NCI-H460 (cell line): ENCODE results near the gene SIGLEC15. TPM values are rescaled to one million over a fixed set of nuclear protein-coding genes. Genes with fewer than 3 reads are reported as not detected.
"Not testable (repeated sequence)": the region's sequence is repeated elsewhere in the genome, so short reads cannot be mapped to it uniquely, and the experiment has no call there.

Source experiments
- DNase-seq: peaks from one replicate; pipeline ENCODE4 v3.0.0-alpha.2; 2016; ENCODE audit warnings: low read depth; ENCODE audit errors: extremely low read depth
- polyA plus RNA-seq: library from polyadenylated mRNA; depleted of rRNA; stranded (reverse); fragments of >200 nt; gene quantifications from 2 replicates; pipeline ENCODE4 v1.2.3, GENCODE V29; 2014; cell fraction: nucleus; rRNA removed
- total RNA-seq: library from RNA; depleted of rRNA; stranded (reverse); fragments of >200 nt; shearing (Covaris generic); gene quantifications from 2 replicates; pipeline ENCODE4 v1.2.3, GENCODE V29; 2014; rRNA removed

Gene SIGLEC15, protein sequence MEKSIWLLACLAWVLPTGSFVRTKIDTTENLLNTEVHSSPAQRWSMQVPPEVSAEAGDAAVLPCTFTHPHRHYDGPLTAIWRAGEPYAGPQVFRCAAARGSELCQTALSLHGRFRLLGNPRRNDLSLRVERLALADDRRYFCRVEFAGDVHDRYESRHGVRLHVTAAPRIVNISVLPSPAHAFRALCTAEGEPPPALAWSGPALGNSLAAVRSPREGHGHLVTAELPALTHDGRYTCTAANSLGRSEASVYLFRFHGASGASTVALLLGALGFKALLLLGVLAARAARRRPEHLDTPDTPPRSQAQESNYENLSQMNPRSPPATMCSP
- not detected in 2 replicates for total RNA-seq
- not detected in 2 replicates for polyA plus RNA-seq

DNA sequence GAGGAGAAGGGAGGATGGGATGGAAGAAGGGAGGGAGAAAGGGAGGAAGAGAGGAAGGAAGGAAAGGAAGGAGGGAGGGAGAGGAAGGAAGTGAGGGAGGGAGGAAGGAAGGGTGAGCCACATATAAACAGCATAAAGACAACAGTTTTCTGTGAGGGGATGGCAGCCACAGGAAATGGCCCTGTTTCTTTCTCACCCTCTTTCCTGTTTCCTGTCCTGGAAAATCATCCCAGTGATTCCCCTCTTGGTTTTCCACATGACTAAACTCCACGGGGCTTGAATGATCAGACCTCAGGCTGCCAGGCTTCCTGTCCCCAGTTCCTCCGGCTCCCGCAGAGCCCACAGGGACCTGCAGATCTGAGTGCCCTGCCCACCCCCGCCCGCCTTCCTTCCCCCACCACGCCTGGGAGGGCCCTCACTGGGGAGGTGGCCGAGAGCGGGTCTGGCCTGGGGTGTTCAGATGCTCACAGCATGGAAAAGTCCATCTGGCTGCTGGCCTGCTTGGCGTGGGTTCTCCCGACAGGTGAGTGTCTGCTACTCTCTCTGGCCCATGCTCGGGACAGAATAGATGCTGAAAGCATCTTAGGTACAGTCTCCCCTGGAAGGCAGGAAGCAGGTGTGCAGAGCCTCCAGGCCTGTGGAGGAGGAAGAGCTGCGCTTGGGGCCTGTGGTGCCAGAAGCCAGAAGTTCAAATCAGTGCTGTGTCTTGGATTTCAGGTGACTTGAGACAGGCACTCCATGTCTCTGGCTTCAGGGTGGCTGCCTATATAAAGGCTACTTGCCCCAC lies at the start of gene SIGLEC15:
Gene SIGLEC15 (plus strand): TSS at position 418 of the 787 bp plus-strand sequence. CDS start 54 bp downstream, at position 472.
- no peak for DNase-seq

DNA sequence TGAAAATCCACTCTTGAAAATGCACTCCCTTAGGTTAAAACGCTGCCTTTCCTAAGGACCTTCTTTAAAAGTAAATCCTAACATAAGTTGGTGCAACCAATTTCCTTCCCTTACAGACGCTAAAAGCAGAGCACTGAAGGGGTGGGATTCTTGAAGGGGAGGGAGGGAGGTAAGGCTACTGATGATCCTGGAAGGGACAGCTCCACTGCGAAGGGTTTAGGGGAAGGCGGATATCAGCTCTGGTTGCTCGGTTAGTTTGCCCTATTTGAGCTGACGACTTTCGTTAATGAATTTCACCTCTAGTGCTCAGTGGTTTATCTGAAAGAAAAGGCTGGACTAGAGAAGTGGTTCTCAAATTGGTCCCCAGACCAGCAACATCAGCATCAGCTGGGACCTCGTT lies 49.7 kb upstream of the SIGLEC15 start:
- no peak for DNase-seq

DNA sequence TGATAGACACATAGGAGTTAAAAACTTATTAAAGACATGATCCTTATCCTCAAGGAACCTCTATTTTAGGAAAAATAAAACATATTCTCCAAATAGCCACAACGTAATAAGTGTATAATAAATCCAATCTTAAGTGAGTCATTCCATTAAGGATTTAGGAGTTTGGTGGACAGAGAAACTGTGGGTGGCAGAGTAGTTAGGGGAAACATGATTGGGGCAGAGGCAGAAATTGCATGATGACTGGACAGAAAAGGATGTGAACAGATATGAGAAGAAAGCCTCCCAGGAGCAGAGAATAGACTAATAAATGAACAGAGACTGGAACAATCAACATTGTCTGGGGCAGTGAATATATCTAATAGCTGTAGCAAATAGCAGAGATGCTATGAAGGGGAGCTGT lies 48.1 kb upstream of the SIGLEC15 start:
- no peak for DNase-seq

DNA sequence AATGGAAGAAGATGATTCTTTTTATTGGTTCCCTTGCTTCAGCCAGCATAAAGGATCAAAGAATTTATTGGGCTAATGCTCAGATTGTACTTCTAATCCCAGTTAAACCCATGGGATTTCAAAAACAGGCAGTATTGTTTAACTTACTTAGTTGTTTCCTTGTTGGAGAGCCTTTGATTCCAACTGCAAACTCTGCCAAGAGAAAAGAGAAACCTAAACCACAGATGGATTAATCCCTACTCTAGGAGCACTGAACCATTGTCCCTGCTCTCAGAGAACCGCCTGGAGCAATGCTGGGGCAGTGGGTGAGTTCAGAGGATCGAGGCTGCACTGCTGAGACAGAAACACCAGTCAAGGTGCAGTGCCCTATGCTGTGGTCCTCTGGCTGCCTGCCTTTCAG lies 44.9 kb upstream of the SIGLEC15 start:
- no peak for DNase-seq

DNA sequence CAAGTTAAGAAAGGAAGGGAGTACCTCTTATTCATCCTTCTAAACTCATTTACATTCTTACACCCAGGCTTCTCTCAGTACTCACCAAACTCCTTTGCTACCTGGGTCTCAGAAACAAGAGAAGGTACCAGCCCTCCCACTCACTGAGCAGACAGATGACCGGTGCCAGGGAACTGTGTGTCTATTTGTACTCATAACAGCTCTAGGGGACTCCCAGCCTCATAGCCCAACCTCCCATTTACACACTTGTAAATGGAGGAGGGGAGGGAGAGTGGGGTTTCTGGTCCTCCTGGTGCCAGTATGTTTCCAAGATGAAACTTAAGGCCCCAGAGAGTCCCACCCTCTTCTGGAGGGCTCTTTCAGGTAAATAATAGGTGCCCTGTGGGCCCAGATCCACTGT lies 42.8 kb upstream of the SIGLEC15 start:
- DNase-seq: no peak

DNA sequence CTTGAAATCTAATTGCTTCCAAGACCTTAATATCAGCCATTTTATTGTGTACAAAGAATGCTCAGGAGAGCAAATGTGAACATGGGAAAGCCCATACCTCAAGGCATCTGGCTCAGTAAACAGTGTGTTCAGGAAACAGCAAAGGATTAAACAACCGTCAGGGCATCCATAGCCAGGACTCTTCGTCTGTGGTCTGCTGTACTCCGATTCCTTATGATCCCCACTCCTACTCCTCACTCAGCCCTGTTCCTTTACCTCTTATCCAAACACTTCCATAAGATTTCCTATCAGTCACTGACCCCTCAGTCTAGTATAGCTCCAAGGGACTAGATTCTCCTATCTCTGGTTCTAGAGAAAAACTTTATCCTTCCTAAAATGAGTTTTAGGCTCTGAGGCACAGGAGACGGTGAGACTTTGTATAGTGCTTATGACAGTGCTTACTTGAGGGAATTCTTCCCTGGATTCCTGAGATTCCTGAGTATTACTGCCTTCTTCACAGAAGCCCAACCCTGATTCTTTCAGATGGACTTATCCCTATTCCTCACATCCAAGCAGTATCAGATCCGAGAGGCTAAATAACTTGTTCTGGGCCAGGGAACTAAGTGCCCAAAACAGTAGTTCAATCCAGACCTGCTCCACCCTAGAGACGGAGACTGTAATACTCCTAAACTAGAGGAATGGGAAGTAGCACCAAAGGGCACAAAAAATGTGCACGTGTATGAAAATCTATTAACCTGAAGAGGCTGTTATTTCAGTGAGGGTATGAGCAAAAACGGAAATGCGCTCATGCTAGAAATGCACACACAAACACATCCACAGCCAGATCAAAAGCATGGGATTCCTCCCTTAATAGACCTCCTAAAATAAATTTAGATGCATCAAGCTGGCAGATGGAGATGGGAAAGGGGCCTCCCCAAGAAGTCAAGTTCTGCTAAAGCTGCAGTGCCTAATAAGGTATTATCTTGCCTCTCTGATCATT lies 42.1 kb upstream of the SIGLEC15 start:
- DNase-seq: no peak

DNA sequence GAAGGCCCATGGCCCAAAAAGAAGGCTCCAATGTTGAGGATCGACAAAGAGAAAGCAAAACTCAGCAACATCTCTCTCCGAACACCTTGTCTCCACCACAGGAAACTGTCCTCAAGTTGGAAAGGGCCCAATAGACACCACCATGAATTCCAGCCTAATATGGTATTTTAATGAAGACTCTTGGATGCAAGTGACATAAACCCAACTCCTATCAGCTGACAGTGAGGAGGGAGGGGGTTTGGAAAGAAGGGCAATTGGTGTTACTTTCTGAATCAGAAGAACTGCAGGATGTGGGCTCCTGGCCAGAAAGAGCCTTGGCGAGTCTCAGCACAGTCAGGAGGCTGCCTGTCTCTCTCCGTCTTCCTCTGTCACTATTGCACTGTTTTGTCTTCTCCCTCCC lies 40.3 kb upstream of the SIGLEC15 start:
- no peak for DNase-seq

DNA sequence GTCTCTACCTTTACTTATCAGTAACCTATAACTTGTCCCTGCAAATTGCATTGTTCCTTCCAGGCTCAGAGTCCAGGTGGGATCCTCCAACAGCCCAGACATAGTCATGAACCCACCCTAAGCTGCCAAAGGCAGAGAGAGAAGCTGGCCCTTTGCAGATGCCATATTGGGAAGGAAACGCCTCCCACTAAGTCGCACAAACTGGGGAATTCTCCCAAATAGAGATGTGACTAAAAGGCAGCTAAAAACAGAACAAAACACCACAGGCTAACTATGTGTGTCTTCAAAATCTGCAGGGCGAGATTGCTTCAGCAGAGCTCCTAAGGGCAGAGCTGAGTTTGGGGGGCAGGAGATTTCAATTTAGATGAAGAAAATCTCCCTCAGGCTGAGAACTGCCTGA lies 38.5 kb upstream of the SIGLEC15 start:
- DNase-seq: no peak

DNA sequence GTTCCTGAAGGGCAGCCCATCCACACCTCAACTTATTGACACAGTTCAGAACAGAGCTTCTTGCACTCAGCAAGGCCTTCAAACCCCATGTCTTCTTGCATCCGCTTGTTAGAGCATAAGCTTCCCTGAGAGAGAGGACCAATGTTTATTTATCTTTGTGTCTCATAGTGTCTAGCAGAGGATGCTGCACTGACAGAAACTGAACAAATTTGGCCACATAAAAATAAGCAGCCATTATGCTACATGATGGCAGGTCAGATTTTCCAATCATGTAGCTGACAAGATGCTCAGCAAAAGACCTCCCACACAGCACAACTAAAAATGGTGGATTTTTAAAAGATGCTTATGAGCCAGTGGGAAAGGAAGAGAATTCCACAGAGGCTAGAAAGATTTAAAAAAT lies 38.1 kb upstream of the SIGLEC15 start:
- DNase-seq: no peak

DNA sequence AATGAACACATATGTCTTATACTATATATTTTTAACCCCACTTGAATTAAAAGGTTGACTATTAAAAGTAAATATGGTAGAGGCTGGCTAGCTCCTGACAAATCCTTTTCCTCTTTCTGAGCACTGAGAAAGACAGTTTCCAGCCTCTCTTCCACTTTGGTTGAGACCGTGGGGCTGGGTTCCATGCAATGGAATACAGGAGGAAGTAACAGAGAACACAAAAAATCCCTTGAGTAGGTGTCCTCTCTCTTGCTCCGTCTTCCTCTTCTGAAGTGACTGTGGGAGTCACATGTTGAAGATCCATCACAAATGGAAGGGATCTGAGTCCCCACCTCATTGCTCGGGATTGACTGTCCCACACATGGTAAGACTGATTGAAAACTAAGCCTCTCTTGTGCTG lies 36.6 kb upstream of the SIGLEC15 start:
- DNase-seq: no peak

DNA sequence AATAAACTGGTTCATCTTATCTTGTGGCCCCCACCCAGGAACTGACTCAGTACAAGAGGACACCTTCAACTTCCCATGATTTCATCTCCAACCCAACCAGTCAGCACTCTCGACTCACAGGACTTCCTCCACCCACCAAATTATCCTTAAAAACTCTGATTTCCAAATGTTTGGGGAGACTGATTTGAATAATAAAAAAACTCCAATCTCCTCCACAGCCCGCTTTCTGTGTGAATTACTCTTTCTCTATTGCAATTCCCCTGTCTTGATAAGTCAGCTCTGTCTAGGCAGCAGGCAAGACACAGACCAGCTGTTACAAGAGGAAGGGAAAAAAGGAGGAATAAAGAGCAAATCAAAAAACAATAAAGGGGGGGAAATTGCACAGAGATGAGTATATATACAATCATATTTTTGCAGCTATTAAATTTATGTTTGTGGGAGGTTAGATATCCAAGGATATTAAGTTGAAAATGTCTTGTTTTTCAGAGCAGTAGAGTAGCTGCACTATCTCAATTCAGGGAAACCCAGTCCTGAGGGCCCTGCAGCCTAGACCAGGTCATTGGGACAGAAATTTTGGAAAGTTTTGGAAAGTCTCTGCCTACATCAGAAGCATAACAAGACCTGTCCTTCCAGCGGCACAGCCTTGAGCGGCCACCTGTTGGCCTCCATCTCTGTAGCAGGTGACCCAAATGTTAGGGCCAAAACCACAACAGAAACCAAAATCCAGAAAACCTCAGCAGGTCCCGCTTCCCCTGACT lies 32.8 kb upstream of the SIGLEC15 start:
- no peak for DNase-seq

DNA sequence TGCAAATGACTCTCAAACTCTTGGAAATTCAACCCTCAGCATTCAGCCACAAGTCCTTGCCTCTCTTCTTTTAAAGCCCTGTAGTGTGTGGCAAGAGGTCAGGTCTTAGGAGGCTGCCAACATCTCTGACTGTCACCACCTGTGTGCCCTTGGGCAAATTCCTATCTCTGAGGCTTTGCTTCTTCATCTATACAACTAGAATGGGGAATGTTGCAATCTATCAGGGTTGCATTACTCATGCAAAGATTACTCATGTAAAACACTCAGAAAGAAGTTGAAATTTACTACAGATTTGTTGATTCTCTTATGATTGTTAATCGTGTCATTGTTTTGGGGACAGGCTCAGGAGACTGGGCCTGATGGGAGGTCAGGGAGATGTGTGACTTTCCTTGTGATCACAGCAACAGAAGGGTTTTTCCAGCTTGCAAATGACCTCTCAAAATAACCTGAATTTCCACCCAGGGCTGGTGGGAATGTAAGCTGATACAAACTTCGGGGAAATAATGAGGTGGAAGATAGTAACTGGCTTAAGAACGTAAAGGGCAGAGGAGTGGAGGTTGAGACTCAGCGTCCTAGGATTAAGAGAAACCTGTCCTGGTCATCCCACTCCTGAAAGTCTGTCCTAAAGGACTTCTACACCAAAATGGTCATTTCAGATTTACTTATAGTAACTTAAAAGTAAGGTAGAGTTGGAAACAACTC lies 32.1 kb upstream of the SIGLEC15 start:
- peak; percentile 28 for DNase-seq

DNA sequence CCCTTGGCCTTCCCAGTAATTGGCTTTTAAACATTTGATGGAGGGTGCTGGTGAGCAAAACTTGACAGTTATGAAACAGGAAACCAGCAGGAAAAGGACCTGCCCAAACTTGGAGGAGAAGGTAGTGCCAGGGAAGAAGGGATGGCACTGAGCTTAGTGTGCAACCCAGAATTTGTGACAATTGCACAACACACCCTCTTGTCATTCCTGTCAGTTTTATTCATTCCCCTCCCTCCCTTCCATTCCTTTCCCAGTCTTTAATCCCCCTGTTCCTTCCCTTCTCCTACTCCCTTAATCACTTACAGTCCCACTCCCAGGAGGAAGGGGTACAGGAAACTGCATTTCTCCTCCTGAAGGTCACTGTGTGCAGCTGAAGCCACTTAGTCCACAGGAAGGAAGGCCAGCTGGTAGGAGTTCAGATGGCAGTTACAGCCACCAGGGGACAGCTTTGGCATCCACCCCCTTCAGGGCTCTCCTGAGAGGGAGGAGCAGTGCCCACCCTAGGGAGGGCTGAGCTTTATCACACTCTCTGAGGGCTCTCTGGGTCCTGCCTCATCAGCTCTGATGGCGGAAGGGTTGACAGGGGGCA lies 24.0 kb upstream of the SIGLEC15 start:
- no peak for DNase-seq

DNA sequence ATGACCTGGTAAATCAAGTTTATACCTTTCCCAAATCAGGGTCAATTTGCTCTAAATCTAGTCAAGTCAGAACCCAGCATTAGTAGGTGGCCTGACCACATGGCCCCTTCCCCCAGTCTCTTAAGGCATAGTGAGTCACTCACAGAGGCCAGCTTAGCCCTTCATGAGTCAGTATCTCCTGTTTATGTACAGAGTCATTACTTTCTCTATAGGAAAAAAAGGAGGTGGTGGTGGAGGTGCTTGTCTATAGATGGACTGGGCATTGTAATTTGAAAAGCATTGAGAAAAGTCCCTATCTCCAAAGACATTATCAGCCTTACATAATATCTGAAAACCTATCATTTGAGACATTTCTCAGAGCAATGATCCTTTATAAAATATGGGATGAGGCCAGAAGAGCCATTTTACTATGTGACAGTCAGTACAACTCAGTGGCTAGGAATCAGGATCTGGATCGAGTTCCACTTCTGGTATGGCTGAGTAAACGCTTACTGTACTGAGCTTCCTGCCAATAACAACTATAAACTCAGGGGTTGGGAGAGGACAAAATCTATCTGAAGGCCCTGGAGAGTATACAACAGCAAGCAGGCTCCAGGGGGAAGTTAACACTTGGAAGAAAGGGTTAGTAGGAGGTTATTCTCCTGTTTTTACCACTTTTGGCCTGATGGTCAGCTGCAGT lies 22.5 kb upstream of the SIGLEC15 start:
- DNase-seq: peak; percentile 18

DNA sequence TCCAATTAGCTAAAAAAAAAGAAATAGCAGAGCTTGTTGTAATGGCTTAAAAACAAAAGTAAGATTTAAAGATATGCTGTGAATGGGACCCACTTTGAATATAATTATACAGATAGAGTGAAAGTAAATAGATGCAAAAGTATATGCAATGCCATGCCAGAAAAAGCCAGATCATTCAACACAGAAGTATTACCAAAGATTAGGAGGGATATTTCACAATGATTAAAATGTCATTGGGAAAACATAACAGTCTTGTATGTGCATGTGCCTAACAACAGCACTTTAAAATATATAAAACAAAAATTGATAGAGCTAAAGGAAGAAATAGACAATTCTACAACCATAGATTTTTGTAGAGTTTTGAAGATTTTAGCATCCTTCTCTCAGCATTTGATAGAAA lies 19.9 kb upstream of the SIGLEC15 start:
- no peak for DNase-seq

DNA sequence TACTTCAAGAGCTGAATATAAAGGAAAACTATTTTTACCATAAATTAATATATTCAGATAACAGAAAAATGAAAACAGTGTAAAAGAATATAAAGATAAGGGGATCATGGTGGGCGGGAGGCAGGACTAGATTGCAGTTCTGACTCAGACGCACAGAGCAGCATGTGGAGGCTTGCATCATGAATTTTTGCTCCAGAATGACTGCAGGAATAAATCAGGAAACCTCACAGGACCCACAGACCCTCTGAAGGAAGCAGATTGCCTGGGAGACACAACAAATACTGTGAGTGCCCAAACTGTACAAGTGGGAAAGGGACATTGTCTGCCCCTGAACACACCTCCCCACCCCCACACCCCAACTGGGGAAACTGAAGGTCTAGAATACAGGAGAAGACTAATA lies 19.2 kb upstream of the SIGLEC15 start:
- DNase-seq: no peak

DNA sequence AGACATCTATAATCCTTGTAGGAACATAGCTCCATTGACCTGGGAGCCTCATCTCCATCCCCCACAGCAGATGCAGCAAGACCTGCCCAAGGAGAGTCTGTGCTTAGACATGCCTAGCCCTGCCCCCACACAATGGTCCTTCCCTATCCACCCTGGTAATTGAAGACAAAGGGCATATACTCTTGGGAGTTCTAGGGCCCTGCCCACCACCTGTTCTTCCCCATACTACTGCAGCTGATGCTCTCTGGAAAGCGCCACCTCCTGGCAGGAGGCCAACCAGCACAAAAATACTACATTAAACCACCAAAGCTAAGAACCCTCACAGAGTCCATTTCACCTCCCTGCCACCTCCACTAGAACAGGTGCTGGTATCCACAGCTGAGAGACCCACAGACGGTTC lies 18.3 kb upstream of the SIGLEC15 start:
- DNase-seq: not testable (repeated sequence)

DNA sequence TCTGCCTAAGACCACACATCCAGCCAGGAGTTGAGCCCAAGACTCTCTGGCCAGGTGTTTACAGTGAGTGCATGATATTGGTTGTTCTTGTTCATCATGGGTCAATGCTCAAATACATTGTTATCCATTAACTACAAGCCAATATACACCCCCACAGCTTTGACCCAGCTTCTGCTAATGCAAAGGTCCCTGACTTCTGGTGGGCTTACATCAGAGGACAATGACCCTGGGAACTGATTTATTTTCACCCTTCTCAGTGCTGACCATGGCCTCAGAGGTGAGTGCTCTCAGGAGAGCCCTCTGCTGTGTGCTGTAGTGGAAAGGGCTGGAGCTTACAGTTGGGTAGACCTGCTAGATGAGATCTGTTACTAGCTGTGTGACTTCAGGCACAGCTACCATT lies 10.7 kb upstream of the SIGLEC15 start:
- not testable (repeated sequence) for DNase-seq

DNA sequence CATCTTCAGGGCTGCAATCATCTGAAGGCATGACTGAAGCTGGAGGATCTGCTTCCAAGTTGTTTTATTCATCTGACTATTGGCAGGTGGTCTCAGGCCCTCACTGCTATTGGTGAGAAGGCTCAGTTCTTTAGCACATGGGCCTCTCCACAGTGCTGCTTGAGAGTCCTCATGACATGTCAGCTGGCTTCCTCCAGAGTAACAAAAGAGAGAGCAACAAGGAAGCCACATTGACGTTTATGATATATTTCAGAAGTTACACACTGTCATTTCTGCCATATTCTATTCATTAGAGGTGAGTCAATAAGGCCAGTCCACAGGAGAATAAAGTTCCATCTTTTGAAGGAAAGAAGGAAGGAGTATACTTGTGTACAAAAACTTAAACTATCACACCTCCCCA lies 7.9 kb upstream of the SIGLEC15 start:
- DNase-seq: no peak
